ENCODE measurements around the gene MOB1A. TPM values are rescaled to one million over a fixed set of nuclear protein-coding genes. Genes with fewer than 3 reads are reported as not detected.
A peak's percentile ranks its signal among the peaks of the same experiment; 100 is the strongest.

MOB1A gene
- total and polyA plus RNA-seq, 2 of the 13 experiments (the other 11 are each of a cell fraction or from before 2014, with no cell fraction given) = 48.2 to 139 TPM

GRCh38 chr2:74119912-74120825 is 58.5 kb downstream of the MOB1A start (continued):
- TF ChIP-seq ATF6 (CRISPR knock-in tag; conservative IDR thresholded peaks at IDR 0.05) (no peak; the same call in 1 of the 2 replicates), MXI1 (IDR thresholded peaks at IDR 0.05; ENCODE audit: borderline replicate concordance, low read depth, low read length) (no peak), SOX5 (CRISPR knock-in tag; IDR thresholded peaks at IDR 0.05; ENCODE audit: borderline replicate concordance) (peak; percentile 50; the same call in 1 of the 2 replicates), AKAP8 (CRISPR knock-in tag; IDR thresholded peaks at IDR 0.05) (no peak), CREB3 (CRISPR knock-in tag; IDR thresholded peaks at IDR 0.05) (no peak), CBX2 (IDR thresholded peaks at IDR 0.05; ENCODE audit: low read depth, low read length) (peak; percentile 47; the same call in 1 of the 2 replicates), CBX2 (CRISPR knock-in tag; IDR thresholded peaks at IDR 0.05; ENCODE audit: low read depth) (peak; percentile 56; the same call in 1 of the 2 replicates), AGO2 (optimal IDR thresholded peaks at IDR 0.05; ENCODE audit: low read depth, low read length) (peak; percentile 77), PCBP1 (IDR thresholded peaks at IDR 0.05; ENCODE audit: borderline replicate concordance, low read depth, low read length) (no peak), FOXJ3 (CRISPR knock-in tag; IDR thresholded peaks at IDR 0.05; ENCODE audit: borderline replicate concordance) (no peak; the same call in 1 of the 2 replicates), ZNF746 (CRISPR knock-in tag; IDR thresholded peaks at IDR 0.05) (peak; percentile 91), ARID5B (CRISPR knock-in tag; IDR thresholded peaks at IDR 0.05) (peak; percentile 79), EEA1 (CRISPR knock-in tag; IDR thresholded peaks at IDR 0.05; ENCODE audit: borderline replicate concordance) (no peak; the same call in 1 of the 2 replicates), CC2D1A (CRISPR knock-in tag; IDR thresholded peaks at IDR 0.05) (no peak), ZNF782 (CRISPR knock-in tag; IDR thresholded peaks at IDR 0.05; ENCODE audit: borderline replicate concordance) (peak; percentile 92), ZNF30 (CRISPR knock-in tag; IDR thresholded peaks at IDR 0.05) (peak; percentile 93), SRSF1 (optimal IDR thresholded peaks at IDR 0.05; ENCODE audit: low read depth, low read length) (peak; percentile 98), GZF1 (CRISPR knock-in tag; IDR thresholded peaks at IDR 0.05) (peak; percentile 87), TRIM24 (CRISPR knock-in tag; IDR thresholded peaks at IDR 0.05) (no peak), ZNF724P (CRISPR knock-in tag; IDR thresholded peaks at IDR 0.05; ENCODE audit: borderline replicate concordance) (peak; percentile 90; the same call in 1 of the 2 replicates), GLMP (CRISPR knock-in tag; IDR thresholded peaks at IDR 0.05; ENCODE audit: borderline replicate concordance) (no peak)
